Endothelial cell of umbilical vein (primary cell): Measurements from ENCODE around the gene PIK3CB. TPM values are rescaled to one million over a fixed set of nuclear protein-coding genes. Genes with fewer than 3 reads are reported as not detected.
A peak's percentile ranks its signal among the peaks of the same experiment; 100 is the strongest.

Experiments
- BruUV-seq: library from RNA; stranded (reverse); fragments of 400-500 nt; replicated peaks from 2 replicates; lab custom pipeline; 2021; lab: Mats Ljungman, UMichigan
- CTCF ChIA-PET: fragments of 300-600, 350-600 bp; sonication (Branson Sonifier 250); formaldehyde crosslinking; loops from one replicate; lab custom pipeline; 2021; ENCODE audit warnings: antibody characterized with exemption, inconsistent platforms; lab: Charles Lee
- POLR2A ChIA-PET: fragments of 300-600, 350-600 bp; sonication (Branson Sonifier 250); formaldehyde crosslinking; loops from one replicate; lab custom pipeline; 2021; ENCODE audit warnings: antibody characterized with exemption, inconsistent platforms; lab: Charles Lee
- DNase-seq: peaks from one replicate; pipeline ENCODE4 v3.0.0-alpha.2; 2011; ENCODE audit warnings: low read depth, low spot score
- FAIRE-seq: peaks from 2 replicates; lab custom pipeline; 2011; peaks lifted over from hg19 to GRCh38; lab: Jason Lieb, UNC
- H2AFZ ChIP-seq: 2 replicates; pipeline ENCODE4 v1.6.0; 2012; ENCODE audit warnings: low read depth, low read length, control low read depth, inconsistent platforms
- H3K27ac ChIP-seq: 2 replicates; pipeline ENCODE4 v1.5.1; 2011; ENCODE audit warnings: low read depth, mild to moderate bottlenecking, control low read depth, low read length, moderate library complexity; ENCODE audit not compliant: insufficient read depth
- H3K27me3 ChIP-seq, 2 experiments: 2 replicates each; pipeline versions ENCODE4 v1.6.0 to v1.6.1; 2011; ENCODE audit warnings: low read length in 2 of 2, mixed read lengths in 1 of 2; ENCODE audit not compliant: control insufficient read depth in 2 of 2, insufficient read depth in 2 of 2
- H3K36me3 ChIP-seq, 2 experiments: 2 replicates in 1 of 2; 3 replicates in 1 of 2; pipeline ENCODE4 v1.5.1; 2011; ENCODE audit warnings: low read length in 2 of 2, mild to moderate bottlenecking in 1 of 2, moderate library complexity in 1 of 2; ENCODE audit not compliant: control insufficient read depth in 2 of 2, insufficient read depth in 2 of 2; ENCODE audit errors: extremely low read depth in 1 of 2
- H3K4me1 ChIP-seq: 3 replicates; pipeline ENCODE4 v1.5.1; 2011; ENCODE audit warnings: mild to moderate bottlenecking, low read length; ENCODE audit not compliant: control insufficient read depth, insufficient read depth; ENCODE audit errors: extremely low read depth
- H3K4me2 ChIP-seq: 2 replicates; pipeline ENCODE4 v1.6.1; 2011; ENCODE audit warnings: low read length, control low read depth, mixed read lengths; ENCODE audit not compliant: insufficient read depth
- H3K4me3 ChIP-seq, 3 experiments: fragments of 200-600 bp in 1 of 3; sonication (generic), shearing (Covaris generic) in 1 of 3; replicated peaks in 1 of 3; 2 replicates each; pipeline ENCODE4 v1.5.1; 2011 to 2016; ENCODE audit warnings: control low read depth in 3 of 3, low read length in 3 of 3, mild to moderate bottlenecking in 2 of 3, inconsistent platforms in 1 of 3, low read depth in 1 of 3, moderate library complexity in 1 of 3; ENCODE audit not compliant: insufficient read depth in 1 of 3
- H3K79me2 ChIP-seq: 2 replicates; pipeline ENCODE4 v1.6.0; 2012; ENCODE audit warnings: low read length, inconsistent platforms; ENCODE audit not compliant: control insufficient read depth, insufficient read depth
- H3K9ac ChIP-seq: replicated peaks from 2 replicates; pipeline ENCODE3; 2011; ENCODE audit warnings: low read length, control low read depth; ENCODE audit not compliant: insufficient read depth; ENCODE audit errors: extremely low read depth
- H3K9me1 ChIP-seq: replicated peaks from 3 replicates; pipeline ENCODE4 v1.6.0; 2011; ENCODE audit warnings: mild to moderate bottlenecking, low read length; ENCODE audit not compliant: control insufficient read depth, insufficient read depth; ENCODE audit errors: extremely low read depth
- H3K9me3 ChIP-seq: replicated peaks from 2 replicates; pipeline ENCODE4 v1.5.1; 2012; ENCODE audit warnings: low read length, inconsistent platforms; ENCODE audit not compliant: control insufficient read depth, insufficient read depth
- H4K20me1 ChIP-seq: replicated peaks from 2 replicates; pipeline ENCODE3; 2011; ENCODE audit warnings: mild to moderate bottlenecking, low read length; ENCODE audit not compliant: control insufficient read depth, insufficient read depth; ENCODE audit errors: extremely low read depth
- EZH2 ChIP-seq: IDR thresholded peaks from 2 replicates; pipeline ENCODE4 v1.6.1; 2012; ENCODE audit warnings: borderline replicate concordance, low read depth, mild to moderate bottlenecking, moderate library complexity, low read length, inconsistent platforms; ENCODE audit not compliant: severe bottlenecking
- FOS ChIP-seq: IDR thresholded peaks from 2 replicates; pipeline ENCODE4 v1.6.1; 2011; ENCODE audit warnings: mild to moderate bottlenecking, low read length, moderate library complexity, borderline replicate concordance; ENCODE audit not compliant: insufficient read depth
- GATA2 ChIP-seq: IDR thresholded peaks from 2 replicates; pipeline ENCODE4 v1.7.0; 2011; ENCODE audit warnings: low read depth, mild to moderate bottlenecking, moderate library complexity, mixed read lengths, low read length; ENCODE audit not compliant: insufficient read length, insufficient read depth
- JUN ChIP-seq: IDR thresholded peaks from 2 replicates; pipeline ENCODE4 v1.6.1; 2011; ENCODE audit warnings: borderline replicate concordance, low read depth; ENCODE audit not compliant: insufficient read length, insufficient read depth
- MAX ChIP-seq: IDR thresholded peaks from 2 replicates; pipeline ENCODE4 v1.6.1; 2011; ENCODE audit not compliant: insufficient read depth, insufficient read length
- MYC ChIP-seq: IDR thresholded peaks from one replicate; pipeline ENCODE4 v1.6.1; 2011; ENCODE audit warnings: mild to moderate bottlenecking, low read depth, low read length
- POLR2A ChIP-seq: IDR thresholded peaks from 2 replicates; pipeline ENCODE4 v1.6.1; 2012; ENCODE audit warnings: low read depth, mild to moderate bottlenecking, control low read depth, low read length
- POLR2AphosphoS5 ChIP-seq: IDR thresholded peaks from 2 replicates; pipeline ENCODE4 v1.6.1; 2012; ENCODE audit warnings: low read depth, mild to moderate bottlenecking, control low read depth, low read length, moderate library complexity; ENCODE audit not compliant: insufficient read depth
- dilution Hi-C: fragments of 300-500 bp; cut with MboI; formaldehyde crosslinking; loops from one replicate; pipeline ENCODE4 v1.15.0; 2019; ENCODE audit warnings: low sequenced_read_pairs; ENCODE audit not compliant: extremely low pct_ligation_motif_present
- intact Hi-C: fragments of 100-400 bp; cut with micrococcal nuclease; formaldehyde crosslinking; loops from one replicate; pipeline ENCODE4 v1.10.0; 2022
- polyA plus RNA-seq, 4 experiments: library from polyadenylated mRNA; depleted of rRNA in 3 of 4; stranded (reverse) in 3 of 4; unstranded in 1 of 4; fragments of >200 nt; gene quantifications; 2 replicates each; pipeline versions ENCODE4 v1.2.1 to v1.2.3, GENCODE V29; 2011 to 2012; ENCODE audit warnings: missing spikeins in 1 of 4
- total RNA-seq: library from RNA; stranded (reverse); gene quantifications from 2 replicates; pipeline ENCODE4 v1.2.3, GENCODE V29; 2021
- TF ChIP-seq, protein P1 (sequence below), 2 donors: IDR thresholded peaks; 1 replicate in 1 of 2; 2 replicates in 1 of 2; pipeline ENCODE4 v1.5.1; 2011; ENCODE audit warnings: low read length in 2 of 2, mild to moderate bottlenecking in 2 of 2, moderate library complexity in 2 of 2, control low read depth in 1 of 2, inconsistent platforms in 1 of 2, low read depth in 1 of 2; ENCODE audit not compliant: insufficient read depth in 1 of 2; ENCODE audit errors: extremely low read depth in 1 of 2

Gene PIK3CB
- total and polyA plus RNA-seq, 2 donors (not counting 3 experiments of a cell fraction or from before 2014, with no cell fraction given) = 9.0 to 29.8 TPM

GRCh38 chr3:138862924-138863775, 28.4 kb upstream of the PIK3CB start:
- Histone ChIP-seq H2AFZ (peak overlapping the region; percentile 76), H3K9me1 (no peaks in the 10 kb centered on the region), H3K27me3 (no peaks in the 10 kb centered on the region), H4K20me1 (no peaks in the 10 kb centered on the region), H3K4me3 (no peak overlapping the region), H3K9me3 (no peaks in the 10 kb centered on the region), H3K9ac (peak overlapping the region; percentile 31), H3K36me3 (no peaks in the 10 kb centered on the region), H3K27ac (peak overlapping the region; percentile 50), H3K4me1 (peaks cover 17% of the 10 kb centered on the region), H3K79me2 (no peaks in the 10 kb centered on the region), H3K4me2 (peak overlapping the region; percentile 49)
- intact Hi-C loops (loop anchor here (1.0 kb wide), 2 partner anchors 9 to 52 kb away; no protein-coding TSS in a partner anchor), dilution Hi-C loops (no loop called here)
- FAIRE-seq (peak; percentile 88), DNase-seq (peak; percentile 70)
- BruUV-seq = TSS peak; percentile 62
- TF ChIP-seq GATA2 (no peak), JUN (no peak), MYC (no peak), POLR2AphosphoS5 (peak; percentile 22), FOS (peak; percentile 49), EZH2 (no peak), POLR2A (no peak), MAX (no peak)
- TF ChIP-seq, protein P1, sequence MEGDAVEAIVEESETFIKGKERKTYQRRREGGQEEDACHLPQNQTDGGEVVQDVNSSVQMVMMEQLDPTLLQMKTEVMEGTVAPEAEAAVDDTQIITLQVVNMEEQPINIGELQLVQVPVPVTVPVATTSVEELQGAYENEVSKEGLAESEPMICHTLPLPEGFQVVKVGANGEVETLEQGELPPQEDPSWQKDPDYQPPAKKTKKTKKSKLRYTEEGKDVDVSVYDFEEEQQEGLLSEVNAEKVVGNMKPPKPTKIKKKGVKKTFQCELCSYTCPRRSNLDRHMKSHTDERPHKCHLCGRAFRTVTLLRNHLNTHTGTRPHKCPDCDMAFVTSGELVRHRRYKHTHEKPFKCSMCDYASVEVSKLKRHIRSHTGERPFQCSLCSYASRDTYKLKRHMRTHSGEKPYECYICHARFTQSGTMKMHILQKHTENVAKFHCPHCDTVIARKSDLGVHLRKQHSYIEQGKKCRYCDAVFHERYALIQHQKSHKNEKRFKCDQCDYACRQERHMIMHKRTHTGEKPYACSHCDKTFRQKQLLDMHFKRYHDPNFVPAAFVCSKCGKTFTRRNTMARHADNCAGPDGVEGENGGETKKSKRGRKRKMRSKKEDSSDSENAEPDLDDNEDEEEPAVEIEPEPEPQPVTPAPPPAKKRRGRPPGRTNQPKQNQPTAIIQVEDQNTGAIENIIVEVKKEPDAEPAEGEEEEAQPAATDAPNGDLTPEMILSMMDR (IDR thresholded peaks at IDR 0.05; ENCODE audit: extremely low read depth in 1 of 2, insufficient read depth in 1 of 2, low read depth in 1 of 2, low read length in 2 of 2) = no peak
- POLR2A ChIA-PET = no interaction called here
- CTCF ChIA-PET = interaction anchor here (1.0 to 4.1 kb wide), 2 partner anchors 10 to 52 kb away, joined by 3 to 25 read pairs; no protein-coding TSS in a partner anchor
